ENCODE data around the gene OCSTAMP.

The OCSTAMP gene

DNA sequence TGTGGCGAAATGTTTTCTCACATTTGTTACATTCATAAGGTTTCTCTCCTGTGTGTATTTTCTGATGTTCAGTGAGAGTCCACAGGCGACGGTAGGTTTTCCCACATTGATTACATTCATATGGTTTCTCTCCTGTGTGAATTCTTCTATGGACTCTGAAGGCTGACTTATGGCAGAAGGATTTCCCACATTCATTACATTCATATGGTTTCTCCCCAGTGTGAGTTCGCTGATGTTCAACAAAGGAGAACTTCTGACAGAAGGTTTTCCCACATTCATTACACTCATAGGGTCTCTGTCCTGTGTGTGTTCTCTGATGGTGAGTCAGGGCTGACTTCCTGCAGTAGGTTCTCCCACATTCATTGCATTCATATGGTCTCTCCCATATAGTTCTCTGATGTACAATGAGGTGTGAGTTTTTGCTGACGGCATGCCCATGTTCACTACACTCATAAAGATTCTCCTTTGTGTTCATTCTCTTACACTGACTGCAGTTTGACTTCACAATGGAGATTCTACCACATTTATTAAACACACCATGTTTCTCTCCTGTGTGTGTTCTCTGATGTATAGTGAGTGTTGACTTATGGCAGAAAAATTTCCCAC is 49.0 kb downstream of the OCSTAMP start:
- H3K27ac ChIP-seq, result no peak overlapping the region
- TF ChIP-seq ZFX (IDR thresholded peaks at IDR 0.05; ENCODE audit: borderline replicate concordance), result no peak
- no peak for TF ChIP-seq CTCF (IDR thresholded peaks at IDR 0.05)

- TF ChIP-seq ZFX (IDR thresholded peaks at IDR 0.05; ENCODE audit: borderline replicate concordance) (no peak), CTCF (IDR thresholded peaks at IDR 0.05) (no peak)
- no peak overlapping the region for H3K27ac ChIP-seq
Observed at GRCh38 chr20:46494077-46494476, 56.4 kb downstream of the OCSTAMP start.

DNA sequence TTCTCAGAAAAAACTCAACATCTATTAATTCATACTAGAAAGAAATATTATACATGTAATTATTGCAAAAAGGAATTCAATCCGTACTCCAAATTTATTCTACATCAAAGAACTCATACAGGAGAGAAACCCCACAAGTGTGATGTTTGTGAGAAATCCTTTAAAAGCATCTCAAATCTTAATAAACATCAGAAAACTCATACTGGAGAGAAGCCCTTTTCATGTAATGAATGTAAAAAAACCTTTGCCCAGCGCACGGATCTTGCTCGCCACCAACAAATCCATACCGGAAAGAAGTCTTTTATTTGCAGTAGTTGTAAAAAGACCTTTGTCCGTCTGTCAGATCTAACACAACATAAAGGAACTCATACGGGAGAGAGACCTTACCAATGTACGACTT is 59.1 kb downstream of the OCSTAMP start:
- TF ChIP-seq CTCF (IDR thresholded peaks at IDR 0.05) (no peak), ZFX (IDR thresholded peaks at IDR 0.05; ENCODE audit: borderline replicate concordance) (no peak)
- no peak overlapping the region for H3K27ac ChIP-seq

Data from 22Rv1 (cell line).